Activated T-cell treated with anti-CD3 and anti-CD28 coated beads for 24 hours (primary cell): Measurements from ENCODE around the gene NAGK.
"Not testable (repeated sequence)": the region's sequence is repeated elsewhere in the genome, so short reads cannot be mapped to it uniquely, and the experiment has no call there.

ENCODE experiments used
- DNase-seq: peaks from one replicate; pipeline ENCODE4 v3.0.0-alpha.2; 2020; ENCODE audit warnings: low read depth

The NAGK gene

DNA sequence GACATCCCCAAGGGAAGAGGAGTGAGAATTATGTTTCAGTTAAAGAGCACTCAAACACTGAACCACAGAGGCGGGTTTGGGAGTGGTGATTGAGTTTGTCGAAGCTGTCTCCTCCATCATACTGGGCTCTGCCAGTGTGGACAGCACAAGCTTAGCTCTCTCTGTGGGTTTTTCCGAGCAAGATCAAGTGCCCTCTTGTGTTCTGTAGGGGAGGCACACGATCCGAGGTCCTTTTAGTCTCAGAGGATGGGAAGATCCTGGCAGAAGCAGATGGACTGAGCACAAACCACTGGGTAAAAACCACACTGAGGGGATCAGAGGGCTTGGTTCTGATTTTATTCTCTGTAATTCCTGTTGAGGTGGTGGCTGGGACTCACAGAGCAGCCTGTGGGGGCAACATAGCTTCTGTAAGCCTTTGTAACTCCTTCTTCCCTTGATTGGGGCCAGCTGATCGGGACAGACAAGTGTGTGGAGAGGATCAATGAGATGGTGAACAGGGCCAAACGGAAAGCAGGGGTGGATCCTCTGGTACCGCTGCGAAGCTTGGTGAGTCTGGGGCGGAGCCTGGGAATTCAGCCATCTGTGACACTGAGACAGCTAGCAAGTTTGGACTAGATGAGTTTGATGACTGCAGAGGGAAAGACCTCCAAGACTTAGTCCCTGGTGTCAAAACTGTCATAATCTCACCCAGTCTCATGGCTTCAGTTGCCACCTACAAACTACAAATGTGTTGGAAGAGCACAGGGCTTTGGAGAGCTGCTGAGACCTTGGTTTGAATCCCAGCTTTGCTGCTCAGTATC lies 2.0 kb downstream of the NAGK start:
- DNase-seq: no peak

DNA sequence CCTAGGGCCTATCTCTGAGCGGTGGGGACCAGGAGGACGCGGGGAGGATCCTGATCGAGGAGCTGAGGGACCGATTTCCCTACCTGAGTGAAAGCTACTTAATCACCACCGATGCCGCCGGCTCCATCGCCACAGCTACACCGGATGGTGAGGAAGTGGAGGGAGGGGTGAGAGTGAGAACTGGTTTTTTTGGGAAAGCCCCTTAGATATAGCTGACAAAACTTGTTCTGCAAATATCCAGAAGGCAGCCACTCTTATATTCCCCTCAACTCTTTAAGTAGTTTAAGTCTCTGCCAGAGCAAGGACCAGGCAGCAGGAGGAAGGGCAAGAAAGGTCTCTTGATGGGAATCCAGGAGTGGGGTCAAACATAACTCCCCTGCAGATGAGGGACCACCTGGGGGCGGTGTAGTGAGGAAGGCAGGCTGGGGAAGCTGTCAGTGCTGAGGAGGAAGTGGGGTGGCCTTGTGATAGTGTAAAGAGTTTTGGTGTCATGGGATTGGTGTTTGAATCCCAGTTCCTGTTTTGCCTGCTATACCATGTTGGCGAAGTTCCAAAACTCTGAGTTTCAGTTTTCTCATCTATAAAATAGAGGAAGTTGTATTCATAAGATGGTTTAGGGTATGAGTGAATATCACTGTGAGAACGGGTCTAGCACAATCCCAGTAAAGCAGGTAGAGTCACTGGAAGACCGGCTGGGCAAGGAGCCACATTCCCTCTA lies 3.4 kb downstream of the NAGK start:
- DNase-seq: peak; percentile 49

DNA sequence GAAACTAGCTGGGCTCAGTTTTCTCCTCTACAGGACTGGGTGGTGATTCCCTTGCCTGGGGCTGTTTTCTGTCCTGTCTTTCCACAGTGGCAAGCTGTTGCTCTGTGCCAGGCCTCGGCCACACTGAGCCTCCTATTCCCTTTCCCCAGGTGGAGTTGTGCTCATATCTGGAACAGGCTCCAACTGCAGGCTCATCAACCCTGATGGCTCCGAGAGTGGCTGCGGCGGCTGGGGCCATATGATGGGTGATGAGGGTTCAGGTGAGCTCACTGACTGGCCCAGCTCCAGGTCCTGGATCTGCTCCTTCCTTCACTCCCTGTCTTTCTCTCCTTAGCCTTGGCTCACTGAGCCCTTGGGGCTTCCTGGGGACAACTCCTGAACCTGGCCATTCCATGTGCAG lies 4.0 kb downstream of the NAGK start:
- no peak for DNase-seq

DNA sequence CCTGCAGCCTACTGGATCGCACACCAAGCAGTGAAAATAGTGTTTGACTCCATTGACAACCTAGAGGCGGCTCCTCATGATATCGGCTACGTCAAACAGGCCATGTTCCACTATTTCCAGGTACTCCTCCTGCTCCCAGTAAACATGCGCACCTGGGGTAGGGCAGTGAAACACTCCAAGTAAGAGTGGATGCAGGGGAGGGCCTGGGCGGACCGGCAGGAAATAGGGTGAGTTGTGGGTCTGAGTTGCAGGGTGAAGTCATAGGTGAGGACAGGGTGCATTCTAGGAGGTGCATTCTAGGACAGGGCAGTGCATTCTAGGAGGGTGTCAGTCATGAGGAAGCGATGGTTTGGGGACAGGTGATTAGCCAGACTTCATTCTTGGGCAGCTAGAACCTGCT lies 5.0 kb downstream of the NAGK start:
- DNase-seq: no peak

DNA sequence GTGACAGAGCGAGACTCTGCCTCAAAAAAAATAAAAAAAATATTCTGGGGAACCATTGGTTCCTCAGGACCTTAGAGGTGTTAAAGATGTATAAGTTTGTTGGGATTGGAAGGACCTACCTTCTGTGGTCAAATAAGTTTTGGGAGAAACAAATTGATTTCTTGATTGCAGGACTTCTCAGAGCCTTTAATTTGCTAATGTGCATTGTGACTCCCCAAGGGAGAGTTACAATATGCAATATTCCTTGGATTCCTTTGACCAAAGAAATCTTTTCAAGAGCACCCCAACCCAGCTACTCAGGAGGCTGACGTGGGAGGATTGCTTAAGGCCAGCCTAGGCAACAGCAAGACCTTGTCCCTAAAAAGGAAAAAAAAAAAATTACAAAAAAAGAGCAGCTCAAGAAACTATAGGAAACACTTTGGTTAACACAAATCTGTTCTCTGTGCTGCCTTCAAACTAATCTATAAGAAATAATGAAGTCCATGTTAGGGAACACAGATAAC lies 6.5 kb downstream of the NAGK start:
- no peak for DNase-seq

DNA sequence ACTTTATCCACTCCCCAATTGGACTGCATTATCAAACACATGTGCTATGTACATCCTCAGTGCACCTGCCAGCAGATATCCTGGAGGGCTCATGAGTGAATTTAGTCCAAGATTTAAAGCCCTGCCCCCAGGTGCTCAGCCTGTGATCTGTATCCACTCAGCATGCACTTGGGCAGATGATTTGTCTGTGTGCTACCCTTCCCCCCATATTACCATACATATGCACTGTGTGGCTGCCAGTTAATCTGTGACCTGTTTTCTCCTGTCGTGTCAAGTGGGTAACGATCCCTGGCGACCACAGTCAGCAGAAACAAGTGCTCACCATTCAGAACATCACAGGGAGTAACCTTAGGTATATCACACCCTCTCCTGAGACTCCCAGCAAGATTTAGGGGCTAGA lies 10.2 kb downstream of the NAGK start:
- DNase-seq: no peak

DNA sequence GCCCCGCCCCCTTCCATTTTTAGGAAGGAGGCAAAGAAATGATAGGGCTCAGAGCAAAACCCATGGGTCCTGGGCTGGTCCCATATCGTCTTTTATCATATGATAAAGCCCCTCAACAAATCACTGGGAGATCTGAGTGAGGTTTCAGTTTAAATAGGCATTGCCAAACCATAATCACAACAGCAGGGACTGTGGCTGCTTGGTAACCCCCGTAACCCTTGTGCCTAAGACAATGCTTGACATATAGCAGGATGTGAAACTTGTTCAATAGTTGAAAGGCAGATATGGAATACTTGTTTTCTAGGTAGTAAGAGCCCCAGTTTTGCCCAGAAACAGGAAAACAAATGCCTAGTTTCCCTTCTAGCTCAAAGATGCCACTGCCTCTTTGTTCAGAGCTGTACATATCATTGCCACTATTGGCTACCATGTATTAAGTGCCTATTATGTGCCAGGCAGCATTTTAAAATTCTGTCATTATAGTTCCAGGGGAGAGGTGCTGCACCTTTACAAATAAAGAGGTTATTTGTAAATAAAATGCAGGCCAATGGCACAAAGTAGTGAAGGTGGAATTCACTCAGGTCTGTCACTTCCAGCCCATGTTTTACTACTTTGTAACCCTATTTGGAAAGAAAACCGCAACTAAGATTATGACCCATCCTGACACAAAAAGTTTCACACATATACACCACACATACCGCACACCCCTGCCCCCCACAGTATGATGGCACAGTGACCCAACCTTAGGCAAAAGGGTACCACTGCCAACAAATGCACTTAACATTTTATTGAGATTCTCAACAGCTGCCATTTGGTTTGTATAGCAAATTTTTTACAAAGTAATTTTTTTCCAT lies 14.2 kb downstream of the NAGK start:
- DNase-seq: peak; percentile 40

DNA sequence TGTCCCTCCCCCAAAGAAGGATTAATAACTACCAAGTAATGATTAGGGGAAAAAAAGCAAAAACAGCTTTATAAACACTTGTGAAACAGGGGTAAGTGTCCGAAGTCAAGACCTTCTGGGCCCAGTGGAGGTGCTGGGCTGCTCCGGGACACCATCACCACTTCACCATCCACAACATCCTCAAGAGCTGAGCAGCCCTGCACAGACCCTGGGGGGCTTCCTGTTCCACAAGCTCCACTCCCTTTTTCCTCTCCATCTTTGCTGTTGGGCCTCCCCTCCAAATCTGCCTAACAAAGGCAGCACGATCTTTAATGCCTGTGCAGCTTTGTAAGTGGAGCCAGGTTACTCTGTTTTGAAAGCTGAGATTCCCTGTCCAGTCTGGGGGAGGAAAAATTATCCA lies 14.8 kb downstream of the NAGK start:
- DNase-seq: not testable (repeated sequence)

DNA sequence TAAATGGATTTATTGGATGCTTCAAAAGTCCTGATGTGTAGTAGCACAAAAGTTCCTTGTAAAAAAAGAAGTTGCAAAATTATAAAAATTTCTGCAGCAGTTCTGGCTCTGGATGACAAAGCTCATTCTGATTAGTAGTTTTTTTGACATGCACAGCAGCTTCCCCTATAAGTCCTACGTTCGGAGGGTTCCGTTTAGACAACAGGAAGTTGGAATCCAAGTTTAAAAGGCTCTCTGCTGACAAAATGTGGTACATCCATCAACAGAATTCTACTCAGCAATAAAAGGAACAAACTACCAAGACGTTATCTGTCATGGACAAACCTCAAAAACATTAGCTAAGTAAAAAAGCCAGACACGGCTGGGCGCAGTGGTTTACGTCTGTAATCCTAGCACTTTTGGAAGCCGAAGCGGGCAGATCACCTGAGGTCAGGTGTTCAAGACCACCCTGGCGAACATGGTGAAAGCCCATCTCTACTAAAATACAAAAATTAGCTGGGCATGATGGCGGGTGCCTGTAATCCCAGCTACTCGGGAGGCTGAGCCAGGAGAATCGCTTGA lies 15.4 kb downstream of the NAGK start:
- DNase-seq: not testable (repeated sequence)

DNA sequence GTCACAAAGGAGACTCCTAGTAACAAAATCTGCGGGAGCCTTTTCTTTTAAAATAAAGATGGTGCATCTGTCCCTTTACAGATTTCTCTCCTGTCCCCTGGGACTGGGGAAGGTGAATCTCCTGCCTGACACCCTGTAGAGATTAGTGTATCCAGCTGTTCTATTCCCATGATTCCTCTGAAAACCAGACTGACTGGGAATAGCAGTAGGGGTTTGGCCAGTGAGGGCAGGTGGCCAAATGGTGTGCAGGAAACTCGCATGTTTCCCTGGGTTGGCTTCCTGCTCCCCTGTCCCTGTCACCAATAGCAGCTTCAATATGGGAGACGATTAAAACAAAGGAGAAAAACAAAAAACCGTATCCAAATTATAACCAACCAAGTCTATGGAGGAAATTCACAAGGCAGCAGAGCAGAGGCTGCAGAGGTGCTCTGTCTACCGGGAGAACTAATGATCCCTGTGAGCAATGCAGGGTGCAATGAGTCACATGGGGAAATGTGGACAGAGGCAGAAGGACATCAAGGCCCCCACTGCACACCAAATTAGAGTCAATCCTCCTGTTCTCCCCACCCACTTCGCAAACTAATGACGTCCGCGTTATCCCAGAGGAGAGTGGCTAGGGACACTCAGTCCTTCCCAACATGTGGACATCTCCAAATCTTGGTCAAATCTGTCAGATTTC lies 17.0 kb downstream of the NAGK start:
- DNase-seq: not testable (repeated sequence)

DNA sequence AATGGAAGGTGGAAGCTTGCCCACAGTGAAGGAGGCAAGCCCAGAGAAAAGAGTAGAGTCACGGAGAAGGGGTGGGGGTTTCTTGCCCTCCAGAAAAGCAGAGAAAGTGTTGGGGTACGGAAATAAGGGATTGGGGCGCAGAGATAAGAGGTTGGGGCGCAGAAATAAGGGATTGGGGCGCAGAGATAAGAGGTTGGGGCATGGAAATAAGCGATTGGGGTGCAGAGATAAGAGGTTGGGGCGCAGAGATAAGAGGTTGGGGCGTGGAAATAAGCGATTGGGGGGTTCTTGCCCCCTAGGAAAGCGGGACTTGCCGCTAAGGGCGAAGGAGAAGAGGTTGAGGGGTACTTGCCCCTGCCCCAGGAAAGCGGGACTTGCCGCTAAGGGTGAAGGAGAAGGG lies 21.0 kb downstream of the NAGK start:
- not testable (repeated sequence) for DNase-seq

DNA sequence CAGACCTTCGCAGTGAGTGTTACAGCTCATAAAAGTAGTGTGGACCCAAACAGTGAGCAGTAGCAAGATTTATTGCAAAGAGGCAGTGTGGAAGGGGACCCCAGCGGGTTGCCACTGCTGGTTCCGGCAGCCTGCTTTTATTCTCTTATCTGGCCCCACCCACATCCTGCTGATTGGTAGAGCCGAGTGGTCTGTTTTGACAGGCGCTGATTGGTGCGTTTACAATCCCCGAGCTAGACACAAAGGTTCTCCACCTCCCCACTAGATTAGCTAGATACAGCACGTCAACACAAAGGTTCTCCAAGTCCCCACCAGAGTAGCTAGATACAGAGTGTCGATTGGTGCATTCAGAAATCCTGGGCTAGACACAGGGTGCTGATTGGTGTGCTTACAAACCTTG lies 23.4 kb downstream of the NAGK start:
- not testable (repeated sequence) for DNase-seq

DNA sequence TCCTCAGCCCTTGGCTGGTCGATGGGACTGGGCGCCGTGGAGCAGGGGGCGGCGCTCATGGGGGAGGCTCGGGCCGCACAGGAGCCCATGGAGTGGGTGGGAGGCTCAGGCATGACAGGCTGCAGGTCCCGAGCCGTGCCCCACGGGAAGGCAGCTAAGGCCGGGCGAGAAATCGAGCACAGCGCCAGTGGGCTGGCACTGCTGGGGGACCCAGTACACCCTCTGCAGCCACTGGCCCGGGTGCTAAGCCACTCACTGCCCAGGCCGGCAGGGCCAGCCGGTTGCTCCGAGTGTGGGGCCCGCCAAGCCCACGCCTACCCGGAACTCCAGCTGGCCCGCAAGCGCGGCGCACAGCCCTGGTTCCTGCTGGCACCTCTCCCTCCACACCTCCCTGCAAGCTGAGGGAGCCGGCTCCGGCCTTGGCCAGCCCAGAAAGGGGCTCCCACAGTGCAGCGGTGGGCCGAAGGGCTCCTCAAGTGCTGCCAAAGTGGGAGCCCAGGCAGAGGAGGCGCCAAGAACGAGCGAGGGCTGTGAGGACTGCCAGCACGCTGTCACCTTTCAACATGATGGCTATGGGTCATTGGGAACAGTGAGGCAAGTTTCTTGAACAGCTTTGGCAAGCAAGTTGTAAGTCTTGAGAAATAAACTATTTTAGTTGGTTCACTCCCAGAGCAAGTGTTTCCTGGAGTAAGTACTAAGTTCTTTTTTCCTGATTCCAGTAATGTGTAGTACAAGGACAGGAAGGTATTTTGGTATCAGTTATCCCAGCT lies 24.2 kb downstream of the NAGK start:
- not testable (repeated sequence) for DNase-seq

DNA sequence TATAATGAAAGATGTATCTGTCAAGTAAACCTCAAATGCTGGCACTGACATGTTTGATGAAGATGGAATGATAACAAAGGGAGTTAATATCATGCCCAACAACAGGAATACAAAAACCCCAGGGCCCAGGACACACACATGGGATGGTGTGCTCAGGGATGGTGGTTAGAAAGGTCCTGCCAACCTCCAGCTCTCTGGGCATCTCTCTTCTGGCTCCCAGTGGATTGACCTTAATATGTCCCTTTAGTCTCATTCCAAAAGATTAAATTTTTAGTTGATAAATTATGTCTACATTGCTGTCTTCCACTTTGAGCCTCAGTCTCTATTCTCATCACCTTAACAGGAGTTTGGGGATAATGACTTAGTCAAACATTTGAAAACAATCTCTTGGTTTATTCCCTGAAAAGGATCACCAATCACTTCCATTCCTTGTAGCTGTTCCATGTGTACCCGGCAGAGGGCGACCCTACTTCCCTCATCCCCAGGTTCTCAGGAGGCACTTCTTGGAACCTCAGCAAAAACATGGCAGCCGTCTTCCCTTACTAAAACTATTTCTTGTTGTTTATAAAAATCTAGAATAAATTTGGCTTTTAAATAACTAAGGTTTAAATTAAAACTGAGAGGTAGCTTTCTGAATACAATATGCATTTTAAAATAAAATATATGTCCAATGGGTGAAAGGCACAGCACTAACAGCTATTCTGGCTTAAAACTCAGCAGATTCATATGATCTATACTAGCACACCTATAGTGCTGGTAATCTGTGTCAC lies 31.9 kb downstream of the NAGK start:
- peak; percentile 26 for DNase-seq

DNA sequence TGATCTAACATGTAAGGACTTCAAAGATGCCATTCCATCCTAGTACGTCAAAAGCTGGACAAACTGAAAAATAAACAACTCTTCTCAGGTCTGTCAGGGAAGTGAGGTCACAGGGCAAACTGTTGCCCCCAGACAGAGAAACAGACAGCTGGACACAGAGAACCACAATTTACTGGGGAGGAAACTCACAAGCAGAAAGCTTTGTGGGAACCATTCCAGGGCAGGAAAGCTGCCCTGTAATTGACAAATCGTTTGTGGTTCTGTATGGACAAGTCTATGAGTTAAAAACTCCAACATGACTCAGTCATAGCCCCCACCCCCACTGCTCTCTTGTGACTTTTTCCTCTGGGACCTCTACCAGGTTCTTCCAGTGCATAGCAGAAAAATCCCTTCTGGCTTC lies 33.2 kb downstream of the NAGK start:
- DNase-seq: no peak

DNA sequence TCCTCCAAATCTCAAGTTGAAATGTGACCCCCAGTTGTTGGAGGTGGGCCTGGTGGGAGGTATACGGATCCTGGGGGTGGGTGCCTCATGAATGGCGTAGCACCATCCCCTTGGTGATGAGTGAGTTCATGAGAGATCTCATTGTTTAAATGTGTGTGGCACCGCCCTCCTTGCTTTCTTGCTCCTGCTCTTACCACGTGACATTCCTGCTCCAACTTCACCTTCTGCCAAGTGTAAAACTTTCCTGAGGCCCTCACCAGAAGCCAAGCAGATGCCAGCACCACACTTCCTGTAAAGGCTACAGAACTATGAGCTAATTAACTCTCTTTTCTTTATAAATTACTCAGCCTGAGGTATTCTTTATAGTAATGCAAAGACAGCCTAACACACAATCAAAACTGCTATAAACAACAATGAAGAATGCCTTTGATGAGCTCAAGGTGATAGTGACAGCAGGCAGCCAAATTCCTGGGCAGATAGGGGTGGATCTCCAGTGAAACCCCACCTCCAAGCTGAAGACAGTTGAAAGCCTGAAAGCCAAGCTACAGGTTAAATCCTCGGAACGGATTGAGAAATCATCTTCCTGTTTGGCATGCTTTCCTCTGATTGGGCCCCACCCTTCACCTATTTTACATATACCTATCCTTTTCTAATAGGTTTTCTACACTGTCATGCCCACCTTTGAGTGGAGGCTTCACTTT lies 34.7 kb downstream of the NAGK start:
- DNase-seq: no peak

DNA sequence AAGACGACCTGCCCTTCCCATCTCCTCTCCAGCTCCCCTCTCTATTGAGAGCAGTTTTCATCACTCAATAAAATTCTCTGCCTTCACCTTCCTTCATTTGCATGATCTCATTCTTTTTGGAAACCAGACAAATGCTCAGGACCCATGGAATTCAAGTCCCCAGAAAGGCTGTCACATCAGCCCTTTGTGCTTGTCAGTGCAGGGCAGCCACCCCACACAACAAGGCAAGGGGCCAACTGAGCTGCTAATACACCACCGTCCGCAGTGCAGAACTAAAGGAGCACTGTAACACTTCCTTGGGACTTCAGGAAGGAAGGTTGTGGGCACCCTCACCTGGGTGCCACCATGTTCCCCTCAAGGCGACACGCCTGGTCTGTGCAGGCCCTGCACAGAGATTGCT lies 35.4 kb downstream of the NAGK start:
- DNase-seq: no peak

DNA sequence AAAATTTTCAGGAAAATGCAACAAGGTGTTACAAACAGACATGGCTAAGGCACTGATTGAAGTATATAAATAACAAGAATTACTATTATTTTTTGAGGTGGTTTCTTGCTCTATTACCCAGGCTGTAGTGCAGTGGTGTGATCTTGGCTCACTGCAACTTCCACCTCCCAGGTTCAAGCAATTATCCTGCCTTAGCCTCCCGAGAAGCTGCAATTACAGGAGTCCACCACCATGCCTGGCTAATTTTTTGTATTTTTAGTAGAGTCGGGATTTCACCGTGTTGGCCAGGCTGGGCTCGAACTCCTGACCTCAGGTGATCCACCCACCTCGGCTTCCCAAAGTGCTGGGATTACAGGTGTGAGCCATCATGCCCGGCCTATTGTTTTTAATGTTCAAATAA lies 38.0 kb downstream of the NAGK start:
- DNase-seq: not testable (repeated sequence)

DNA sequence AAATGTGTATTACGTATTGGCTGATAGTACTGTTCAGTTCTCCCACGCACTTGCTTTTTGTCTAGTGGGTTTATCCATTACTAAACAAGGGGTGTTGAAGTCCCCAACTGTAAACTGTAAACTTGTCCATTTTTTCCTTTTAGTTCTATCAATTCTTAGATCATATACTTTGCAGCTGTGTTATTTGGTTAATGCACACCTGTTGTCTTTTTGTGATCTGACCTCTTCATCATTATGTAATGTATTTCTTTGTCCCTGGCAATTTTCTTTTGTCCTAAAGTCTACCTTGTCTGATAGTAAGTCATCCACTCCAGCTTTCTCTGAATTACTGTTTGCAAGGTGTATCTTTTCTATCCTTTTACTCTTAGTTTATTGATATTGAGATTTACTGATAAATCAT lies 39.6 kb downstream of the NAGK start:
- no peak for DNase-seq
